HUES6 (cell line): ENCODE results near the gene ARMC3.

Experiments used
- H3K27ac ChIP-seq: 2 replicates; pipeline ENCODE4 v1.7.0; 2013; ENCODE audit warnings: low read depth, mild to moderate bottlenecking, low read length, inconsistent platforms
- H3K27me3 ChIP-seq: 2 replicates; pipeline ENCODE4 v1.6.1; 2013; ENCODE audit warnings: low read length; ENCODE audit not compliant: control insufficient read depth, insufficient read depth
- H3K36me3 ChIP-seq: 2 replicates; pipeline ENCODE4 v1.6.1; 2013; ENCODE audit warnings: low read length; ENCODE audit not compliant: control insufficient read depth, insufficient read depth
- H3K4me1 ChIP-seq: 2 replicates; pipeline ENCODE4 v1.6.1; 2013; ENCODE audit warnings: low read length; ENCODE audit not compliant: control insufficient read depth, insufficient read depth
- H3K4me3 ChIP-seq: 2 replicates; pipeline ENCODE4 v1.5.1; 2013; ENCODE audit warnings: low read depth, low read length
- H3K9ac ChIP-seq: one replicate; pipeline ENCODE4 v1.6.1; 2013; ENCODE audit warnings: mild to moderate bottlenecking, low read length
- H3K9me3 ChIP-seq: 2 replicates; pipeline ENCODE4 v1.6.1; 2013; ENCODE audit warnings: low read depth, low read length; ENCODE audit not compliant: control insufficient read depth, insufficient read depth

The ARMC3 gene

GRCh38 chr10:22931948-22932347, 4.1 kb downstream of the ARMC3 start:
- Histone ChIP-seq H3K27me3 (peaks cover 16% of the 10 kb centered on the region), H3K9me3 (no peaks in the 10 kb centered on the region), H3K4me3 (no peak overlapping the region), H3K4me1 (peaks cover 4% of the 10 kb centered on the region; the same call in 1 of the 2 replicates), H3K9ac (no peak overlapping the region), H3K36me3 (no peaks in the 10 kb centered on the region), H3K27ac (no peak overlapping the region)

DNA sequence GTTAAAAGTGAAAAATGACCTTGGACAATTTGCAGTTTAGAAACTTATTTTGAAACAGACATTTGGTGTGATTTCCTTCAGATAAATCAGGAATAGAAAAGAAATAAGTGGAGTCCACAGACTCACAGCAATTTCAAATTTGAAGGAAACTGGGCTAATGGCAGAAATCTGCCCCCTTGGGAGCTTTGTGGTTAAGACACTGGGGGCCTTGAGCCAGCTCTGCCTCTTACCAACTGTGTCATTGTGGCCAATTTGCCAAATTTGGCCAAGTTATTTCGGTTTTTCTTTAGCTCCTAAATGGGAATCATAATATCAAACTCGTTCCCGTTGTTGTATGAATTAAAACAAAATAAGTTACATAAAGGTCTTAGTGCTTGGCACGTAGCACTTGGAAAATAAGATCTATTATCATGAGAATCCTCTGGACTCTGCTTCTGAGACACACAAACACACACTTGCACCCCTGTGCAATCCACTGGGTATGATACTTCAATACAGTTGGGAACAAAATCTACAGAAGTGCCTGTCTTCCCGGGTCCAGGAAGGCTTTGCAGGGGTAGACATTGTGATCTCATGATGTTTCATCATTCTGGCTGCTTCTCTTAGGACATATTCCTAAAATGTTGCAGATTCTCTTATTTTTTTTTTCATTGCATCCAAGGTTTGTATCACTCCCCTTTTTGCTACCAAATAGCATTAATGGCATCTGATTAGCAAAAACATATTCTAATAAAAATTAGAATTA, 4.9 kb downstream of the ARMC3 start:
- H3K27ac ChIP-seq, result no peak overlapping the region
- H3K27me3 ChIP-seq, result peaks cover 8% of the 10 kb centered on the region
- H3K9ac ChIP-seq, result no peak overlapping the region
- no peaks in the 10 kb centered on the region for H3K36me3 ChIP-seq
- H3K9me3 ChIP-seq, result no peaks in the 10 kb centered on the region
- H3K4me3 ChIP-seq, result no peak overlapping the region
- no peaks in the 10 kb centered on the region for H3K4me1 ChIP-seq

DNA sequence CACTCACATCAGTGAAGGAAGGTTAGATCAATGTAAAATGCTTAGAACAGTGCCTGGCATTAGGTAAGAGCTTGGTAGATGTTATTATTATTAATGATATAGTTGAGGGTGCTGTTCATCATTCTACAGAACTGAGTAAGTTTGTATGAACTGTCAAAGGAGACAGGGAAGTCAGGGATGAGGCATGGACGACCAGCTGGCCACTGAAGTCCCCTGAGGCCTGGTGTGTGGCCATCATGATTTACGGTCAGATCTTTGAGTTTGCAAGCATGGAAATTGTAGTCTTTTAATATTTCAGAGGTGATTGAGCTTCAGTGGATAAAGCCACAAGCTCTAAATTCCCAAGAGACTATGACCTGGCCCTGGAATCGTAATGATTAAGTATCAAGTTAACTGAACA, 6.9 kb downstream of the ARMC3 start:
- Histone ChIP-seq H3K9me3 (no peaks in the 10 kb centered on the region), H3K4me3 (no peak overlapping the region), H3K36me3 (no peaks in the 10 kb centered on the region), H3K4me1 (no peaks in the 10 kb centered on the region), H3K27me3 (no peaks in the 10 kb centered on the region), H3K27ac (no peak overlapping the region), H3K9ac (no peak overlapping the region)

DNA sequence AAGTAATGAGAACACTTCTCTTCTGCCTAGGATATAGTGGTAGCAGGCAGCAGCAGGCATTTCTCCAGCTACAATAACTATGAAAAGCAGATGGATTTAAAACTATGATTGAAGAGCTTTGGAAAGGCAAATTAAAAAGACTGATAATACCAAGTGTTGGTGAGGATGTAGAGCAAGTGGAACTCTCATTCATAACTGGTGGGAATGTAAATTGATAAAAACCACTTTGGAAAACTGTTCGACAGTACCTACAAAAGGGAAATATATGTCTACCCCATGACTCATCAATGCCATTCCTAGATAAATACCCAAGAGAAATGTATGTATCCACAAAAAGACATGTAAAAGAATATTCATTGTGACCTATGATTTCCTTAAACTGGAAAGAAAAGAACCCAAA, 14.6 kb downstream of the ARMC3 start:
- no peaks in the 10 kb centered on the region for H3K36me3 ChIP-seq
- H3K9ac ChIP-seq, result no peak overlapping the region
- no peak overlapping the region for H3K4me3 ChIP-seq

GRCh38 chr10:22945934-22946673, 18.3 kb downstream of the ARMC3 start:
- Histone ChIP-seq H3K36me3 (no peaks in the 10 kb centered on the region), H3K27ac (no peak overlapping the region), H3K27me3 (no peaks in the 10 kb centered on the region), H3K9me3 (peaks cover 9% of the 10 kb centered on the region), H3K4me3 (no peak overlapping the region), H3K9ac (no peak overlapping the region), H3K4me1 (no peaks in the 10 kb centered on the region)

More for the DNA sequence above, 14.6 kb downstream of the ARMC3 start:
- Histone ChIP-seq H3K27me3 (no peaks in the 10 kb centered on the region), H3K27ac (no peak overlapping the region), H3K9me3 (no peaks in the 10 kb centered on the region), H3K4me1 (no peaks in the 10 kb centered on the region)

DNA sequence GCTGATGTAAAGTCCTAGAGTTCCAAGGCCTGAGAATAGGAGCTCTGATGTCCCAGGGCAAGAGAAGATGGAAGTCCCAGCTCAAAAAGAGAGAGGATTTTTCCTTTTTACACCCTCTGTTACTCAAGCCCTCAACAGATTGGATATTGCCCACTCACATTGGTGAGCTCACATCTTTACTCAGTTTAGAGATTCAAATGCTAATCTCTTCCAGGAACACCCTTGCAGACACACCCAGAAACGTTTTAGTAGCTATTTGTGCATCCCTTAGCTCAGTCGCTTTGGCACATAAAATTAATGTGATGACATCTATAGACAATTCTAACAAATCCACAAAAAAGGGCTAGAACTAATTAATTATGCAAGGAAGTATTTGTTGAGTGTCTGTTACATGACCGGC, 27.1 kb downstream of the ARMC3 start:
- no peak overlapping the region for H3K27ac ChIP-seq
- no peaks in the 10 kb centered on the region for H3K27me3 ChIP-seq
- no peaks in the 10 kb centered on the region; the same call in 1 of the 2 replicates for H3K4me1 ChIP-seq
- H3K36me3 ChIP-seq, result no peaks in the 10 kb centered on the region
- no peak overlapping the region for H3K4me3 ChIP-seq
- peaks cover 10% of the 10 kb centered on the region; the same call in 1 of the 2 replicates for H3K9me3 ChIP-seq
- H3K9ac ChIP-seq, result no peak overlapping the region

GRCh38 chr10:22958338-22958737, 30.5 kb downstream of the ARMC3 start:
- no peaks in the 10 kb centered on the region for H3K27me3 ChIP-seq
- H3K9me3 ChIP-seq, result peaks cover 8% of the 10 kb centered on the region
- no peak overlapping the region for H3K27ac ChIP-seq
- no peaks in the 10 kb centered on the region; the same call in 1 of the 2 replicates for H3K4me1 ChIP-seq
- H3K4me3 ChIP-seq, result no peak overlapping the region
- no peak overlapping the region for H3K9ac ChIP-seq
- no peaks in the 10 kb centered on the region for H3K36me3 ChIP-seq

GRCh38 chr10:22959292-22959691, 31.4 kb downstream of the ARMC3 start:
- Histone ChIP-seq H3K36me3 (no peaks in the 10 kb centered on the region), H3K4me1 (no peaks in the 10 kb centered on the region; the same call in 1 of the 2 replicates), H3K4me3 (no peak overlapping the region), H3K9ac (no peak overlapping the region), H3K9me3 (peaks cover 6% of the 10 kb centered on the region), H3K27ac (no peak overlapping the region), H3K27me3 (no peaks in the 10 kb centered on the region)

GRCh38 chr10:22959950-22960349, 32.1 kb downstream of the ARMC3 start:
- H3K27ac ChIP-seq, result no peak overlapping the region
- no peaks in the 10 kb centered on the region for H3K27me3 ChIP-seq
- H3K4me3 ChIP-seq, result no peak overlapping the region
- no peaks in the 10 kb centered on the region; the same call in 1 of the 2 replicates for H3K4me1 ChIP-seq
- no peaks in the 10 kb centered on the region for H3K36me3 ChIP-seq
- no peak overlapping the region for H3K9ac ChIP-seq
- H3K9me3 ChIP-seq, result peaks cover 3% of the 10 kb centered on the region

GRCh38 chr10:22962817-22963216, 35.0 kb downstream of the ARMC3 start:
- Histone ChIP-seq H3K27ac (no peak overlapping the region), H3K4me3 (no peak overlapping the region), H3K27me3 (no peaks in the 10 kb centered on the region), H3K9me3 (peaks cover 3% of the 10 kb centered on the region; the same call in 1 of the 2 replicates), H3K9ac (no peak overlapping the region), H3K4me1 (no peaks in the 10 kb centered on the region; the same call in 1 of the 2 replicates), H3K36me3 (no peaks in the 10 kb centered on the region)

GRCh38 chr10:22969704-22970103, 41.9 kb downstream of the ARMC3 start:
- Histone ChIP-seq H3K4me3 (no peak overlapping the region), H3K27me3 (no peaks in the 10 kb centered on the region), H3K9ac (no peak overlapping the region), H3K4me1 (no peaks in the 10 kb centered on the region), H3K9me3 (no peaks in the 10 kb centered on the region), H3K27ac (no peak overlapping the region), H3K36me3 (no peaks in the 10 kb centered on the region)
